HepG2 (cell line): ENCODE data around the gene HLCS. TPM values are rescaled to one million over a fixed set of nuclear protein-coding genes. Genes with fewer than 3 reads are reported as not detected.

Source experiments
- ATAC-seq: fragments of 200-7000 bp; cut with Tn5 transposase; 3 replicates; pipeline ENCODE4 v1.9.1; 2020; ENCODE audit warnings: mild to moderate bottlenecking, moderate library complexity
- BruUV-seq: library from RNA; stranded (reverse); fragments of 400-500 nt; replicated peaks from 2 replicates; lab custom pipeline; 2021; lab: Mats Ljungman, UMichigan
- CTCF ChIA-PET: fragments of 300-600 bp; formaldehyde crosslinking; extraction: SDS; loops from one replicate; lab custom pipeline; 2021; ENCODE audit warnings: low total read pairs, inconsistent platforms, low intra/inter-chr PET ratio; lab: Yijun Ruan, JAX
- POLR2A ChIA-PET: fragments of 350-600 bp; sonication (Branson Sonifier 250); formaldehyde crosslinking; loops from one replicate; lab custom pipeline; 2020; ENCODE audit warnings: antibody characterized with exemption, inconsistent platforms; lab: Yijun Ruan, JAX
- DNase-seq: peaks from one replicate; pipeline ENCODE4 v3.0.0-alpha.2; 2015; ENCODE audit warnings: low spot score
- FAIRE-seq: peaks from 3 replicates; lab custom pipeline; 2011; peaks lifted over from hg19 to GRCh38; lab: Jason Lieb, UNC
- H2AFZ ChIP-seq: one replicate; pipeline ENCODE4 v1.6.1; 2011; ENCODE audit warnings: low read length, inconsistent platforms
- H3K27ac ChIP-seq: fragments of 300-600 bp; 3 replicates; pipeline ENCODE4 v1.8.0; 2011; ENCODE audit warnings: mixed run types, mild to moderate bottlenecking, mixed read lengths, low read length, inconsistent platforms; ENCODE audit not compliant: insufficient read depth; ENCODE audit errors: extremely low read length
- H3K27me3 ChIP-seq, 2 experiments: fragments of 200-600 bp in 1 of 2; 2 replicates in 1 of 2; 3 replicates in 1 of 2; pipeline versions ENCODE4 v1.6.0 to v1.8.0; 2011; ENCODE audit warnings: low read length in 2 of 2, mild to moderate bottlenecking in 2 of 2, moderate library complexity in 2 of 2, inconsistent platforms in 1 of 2; ENCODE audit not compliant: insufficient read depth in 2 of 2, control insufficient read depth in 1 of 2
- H3K36me3 ChIP-seq, 2 experiments: fragments of 200-600 bp in 1 of 2; replicated peaks in 1 of 2; 2 replicates in 1 of 2; 3 replicates in 1 of 2; pipeline versions ENCODE4 v1.5.1 to v1.8.0; 2011; ENCODE audit warnings: low read length in 2 of 2, inconsistent platforms in 1 of 2; ENCODE audit not compliant: insufficient read depth in 2 of 2, control insufficient read depth in 1 of 2
- H3K4me1 ChIP-seq: 2 replicates; pipeline ENCODE4 v1.5.1; 2012; ENCODE audit warnings: low read length, inconsistent platforms; ENCODE audit not compliant: insufficient read depth
- H3K4me2 ChIP-seq: 2 replicates; pipeline ENCODE4 v1.6.0; 2011; ENCODE audit warnings: low read depth, low read length, inconsistent platforms
- H3K4me3 ChIP-seq, 3 experiments: fragments of 200-600 bp in 1 of 3; sonication (generic), shearing (Covaris generic) in 1 of 3; replicated peaks in 1 of 3; 2 replicates each; pipeline ENCODE4 v1.5.1; 2011 to 2016; ENCODE audit warnings: low read length in 3 of 3, inconsistent platforms in 2 of 3, low read depth in 2 of 3, mild to moderate bottlenecking in 2 of 3, control low read depth in 1 of 3, mixed read lengths in 1 of 3; ENCODE audit not compliant: insufficient read depth in 1 of 3
- H3K79me2 ChIP-seq: one replicate; pipeline ENCODE4 v1.6.1; 2011; ENCODE audit warnings: low read length, inconsistent platforms; ENCODE audit not compliant: insufficient read depth
- H3K9ac ChIP-seq: 2 replicates; pipeline ENCODE4 v1.6.0; 2011; ENCODE audit warnings: mild to moderate bottlenecking, low read depth, low read length, inconsistent platforms; ENCODE audit not compliant: insufficient read depth
- H3K9me3 ChIP-seq: 2 replicates; pipeline ENCODE4 v1.5.1; 2012; ENCODE audit warnings: mild to moderate bottlenecking, low read length
- H4K20me1 ChIP-seq: 2 replicates; pipeline ENCODE4 v1.6.0; 2011; ENCODE audit warnings: inconsistent platforms, mild to moderate bottlenecking, low read length, moderate library complexity; ENCODE audit not compliant: insufficient read depth
- BCL3 ChIP-seq: sonication (generic); formaldehyde crosslinking; IDR thresholded peaks from 2 replicates; pipeline ENCODE4 v1.5.1; 2020; ENCODE audit warnings: mild to moderate bottlenecking, missing genetic modification reagents, moderate library complexity
- BORCS8-MEF2B ChIP-seq: sonication (generic); formaldehyde crosslinking; IDR thresholded peaks from 2 replicates; pipeline ENCODE4 v1.8.0; 2022; ENCODE audit warnings: mild to moderate bottlenecking, missing genetic modification reagents
- ESRRA ChIP-seq: sonication (generic); formaldehyde crosslinking; IDR thresholded peaks from 2 replicates; pipeline ENCODE4 v1.5.1; 2020; ENCODE audit warnings: mild to moderate bottlenecking, low read depth, missing genetic modification reagents
- EZH2 ChIP-seq: conservative IDR thresholded peaks from 2 replicates; pipeline ENCODE4 v1.6.1; 2012; ENCODE audit warnings: mild to moderate bottlenecking, low read depth, low read length, moderate library complexity
- IRF2 ChIP-seq: IDR thresholded peaks from 2 replicates; pipeline ENCODE4 v1.6.1; 2018; ENCODE audit warnings: missing genetic modification reagents, missing compliant biosample characterization
- MBD4 ChIP-seq: IDR thresholded peaks from 2 replicates; pipeline ENCODE4 v1.6.1; 2012; ENCODE audit warnings: low read length, inconsistent platforms, borderline replicate concordance
- NFIB ChIP-seq: sonication (generic); formaldehyde crosslinking; IDR thresholded peaks from 2 replicates; pipeline ENCODE4 v1.9.0; 2021; ENCODE audit warnings: missing genetic modification reagents, mild to moderate bottlenecking, borderline replicate concordance
- NR2F2 ChIP-seq: IDR thresholded peaks from 2 replicates; pipeline ENCODE4 v1.6.1; 2012; ENCODE audit warnings: low read depth, inconsistent platforms, borderline replicate concordance
- SNAPC2 ChIP-seq: sonication (generic); formaldehyde crosslinking; IDR thresholded peaks from 2 replicates; pipeline ENCODE4 v1.8.1; 2022; ENCODE audit warnings: mild to moderate bottlenecking, missing genetic modification reagents
- STAT5B ChIP-seq: sonication (generic); formaldehyde crosslinking; IDR thresholded peaks from 2 replicates; pipeline ENCODE4 v1.4.0; 2020; ENCODE audit warnings: missing genetic modification reagents
- TGIF2 ChIP-seq: IDR thresholded peaks from 2 replicates; pipeline ENCODE4 v1.6.1; 2016; ENCODE audit warnings: control low read depth, missing compliant biosample characterization
- XBP1 ChIP-seq: sonication (generic); formaldehyde crosslinking; IDR thresholded peaks from 2 replicates; pipeline ENCODE4 v1.5.0; 2020; ENCODE audit warnings: missing genetic modification reagents
- ZMAT5 ChIP-seq: sonication (generic); formaldehyde crosslinking; IDR thresholded peaks from 2 replicates; pipeline ENCODE4 v1.5.0; 2020; ENCODE audit warnings: mild to moderate bottlenecking, low read depth, missing genetic modification reagents, borderline replicate concordance
- ZNF512 ChIP-seq: sonication (generic); formaldehyde crosslinking; IDR thresholded peaks from 2 replicates; pipeline ENCODE4 v1.4.0; 2020; ENCODE audit warnings: mild to moderate bottlenecking, missing genetic modification reagents
- ZNF513 ChIP-seq: sonication (generic); formaldehyde crosslinking; conservative IDR thresholded peaks from 2 replicates; pipeline ENCODE4 v1.5.0; 2020; ENCODE audit warnings: missing genetic modification reagents
- ZNF800 ChIP-seq: sonication (generic); formaldehyde crosslinking; IDR thresholded peaks from 2 replicates; pipeline ENCODE4 v1.4.0; 2020; ENCODE audit warnings: missing genetic modification reagents
- ZNF878 ChIP-seq: sonication (generic); formaldehyde crosslinking; IDR thresholded peaks from 2 replicates; pipeline ENCODE4 v1.8.1; 2023; ENCODE audit warnings: mild to moderate bottlenecking, missing genetic modification reagents, moderate library complexity
- WGBS: methylation state at CpG from one replicate; pipeline ENCODE4 v1.1.6; 2017; ENCODE audit warnings: low lambda C conversion rate; 5-methylcytosine and 5-hydroxymethylcytosine counted together
- in situ Hi-C: cut with HindIII; loops from 2 replicates; pipeline ENCODE4 v1.10.0; 2017; ENCODE audit warnings: low pct_unique_long_range_greater_than_20kb; ENCODE audit not compliant: extremely low pct_ligation_motif_present
- intact Hi-C: fragments of 100-400 bp; cut with micrococcal nuclease; formaldehyde crosslinking; loops from one replicate; pipeline ENCODE4 v1.10.0; 2022; ENCODE audit not compliant: unreplicated experiment
- polyA plus RNA-seq, 8 experiments: library from polyadenylated mRNA; depleted of rRNA in 3 of 8; stranded (reverse) in 7 of 8; unstranded in 1 of 8; fragments of >200 nt; fragmentation: Illumina TruSeq in 4 of 8; extraction: Trizol in 4 of 8; gene quantifications; 2 replicates each; pipeline versions ENCODE4 v1.2.1 to v1.2.3, GENCODE V29; 2011 to 2016; ENCODE audit warnings: low read depth in 4 of 8, missing spikeins in 1 of 8, mixed read lengths in 1 of 8; ENCODE audit not compliant: insufficient read depth in 1 of 8
- total RNA-seq, 5 experiments: library from RNA; depleted of rRNA; stranded (reverse); fragments of >200 nt; fragmentation: Illumina TruSeq; extraction: Trizol; gene quantifications; 2 replicates each; pipeline ENCODE4 v1.2.3, GENCODE V29; 2016; ENCODE audit warnings: low read depth in 1 of 5

The HLCS gene
- total and polyA plus RNA-seq, 2 of the 13 experiments (the other 11 are each of a cell fraction or from before 2014, with no cell fraction given), result 7.9 to 12.3 TPM

GRCh38 chr21:36810443-36810842 is 156.0 kb downstream of the HLCS start:
- Histone ChIP-seq H2AFZ (no peak overlapping the region), H3K4me3 (no peak overlapping the region), H3K27ac (no peak overlapping the region), H3K4me1 (no peaks in the 10 kb centered on the region), H3K4me2 (no peak overlapping the region), H3K9me3 (no peaks in the 10 kb centered on the region), H4K20me1 (no peaks in the 10 kb centered on the region), H3K27me3 (no peaks in the 10 kb centered on the region), H3K9ac (no peak overlapping the region), H3K36me3 (no peaks in the 10 kb centered on the region), H3K79me2 (no peaks in the 10 kb centered on the region)
- ChIA-PET CTCF (no interaction called here), POLR2A (no interaction called here)
- no TSS peak for BruUV-seq
- DNase-seq, result no peak
- in situ Hi-C loops, result no loop called here
- intact Hi-C loops, result no loop called here
- no peak for ATAC-seq
- 88% methylated on average over 2 of the region's 2 CpGs for WGBS
- FAIRE-seq, result no peak
- TF ChIP-seq ZNF878 (no peak), NR2F2 (no peak), ZMAT5 (CRISPR knock-in tag) (no peak), ESRRA (CRISPR knock-in tag) (no peak), SNAPC2 (CRISPR knock-in tag) (no peak), STAT5B (CRISPR knock-in tag) (no peak), ZNF513 (CRISPR knock-in tag) (no peak), IRF2 (CRISPR knock-in tag) (no peak), EZH2 (no peak), BORCS8-MEF2B (no peak), MBD4 (no peak), ZNF512 (CRISPR knock-in tag) (no peak), ZNF800 (CRISPR knock-in tag) (no peak), NFIB (CRISPR knock-in tag) (no peak), BCL3 (CRISPR knock-in tag) (no peak), TGIF2 (CRISPR knock-in tag) (no peak), XBP1 (CRISPR knock-in tag) (no peak)
